BLaER1 (cell line): Measurements from ENCODE around the gene BUB3.

Source experiments
- H3K27ac ChIP-seq: shearing (Covaris generic); formaldehyde crosslinking; 2 replicates; pipeline ENCODE4 v1.8.1; 2022
- H3K27me3 ChIP-seq: shearing (Covaris generic); formaldehyde crosslinking; 2 replicates; pipeline ENCODE4 v1.8.1; 2022
- H3K36me3 ChIP-seq: shearing (Covaris generic); formaldehyde crosslinking; 2 replicates; pipeline ENCODE4 v1.8.1; 2022
- H3K4me1 ChIP-seq: shearing (Covaris generic); formaldehyde crosslinking; 2 replicates; pipeline ENCODE4 v1.8.1; 2022
- H3K4me2 ChIP-seq: shearing (Covaris generic); formaldehyde crosslinking; 2 replicates; pipeline ENCODE4 v1.8.1; 2022
- H3K4me3 ChIP-seq: shearing (Covaris generic); formaldehyde crosslinking; 2 replicates; pipeline ENCODE4 v1.8.1; 2022
- H3K9ac ChIP-seq: shearing (Covaris generic); formaldehyde crosslinking; 2 replicates; pipeline ENCODE4 v1.8.1; 2022
- H3K9me3 ChIP-seq: shearing (Covaris generic); formaldehyde crosslinking; 2 replicates; pipeline ENCODE4 v1.8.1; 2022
- H4K20me1 ChIP-seq: shearing (Covaris generic); formaldehyde crosslinking; 2 replicates; pipeline ENCODE4 v1.8.1; 2022
- Cebpa-rat ChIP-seq: shearing (Covaris generic); IDR thresholded peaks from 2 replicates; pipeline ENCODE4 v1.8.1; 2022

Gene BUB3

DNA sequence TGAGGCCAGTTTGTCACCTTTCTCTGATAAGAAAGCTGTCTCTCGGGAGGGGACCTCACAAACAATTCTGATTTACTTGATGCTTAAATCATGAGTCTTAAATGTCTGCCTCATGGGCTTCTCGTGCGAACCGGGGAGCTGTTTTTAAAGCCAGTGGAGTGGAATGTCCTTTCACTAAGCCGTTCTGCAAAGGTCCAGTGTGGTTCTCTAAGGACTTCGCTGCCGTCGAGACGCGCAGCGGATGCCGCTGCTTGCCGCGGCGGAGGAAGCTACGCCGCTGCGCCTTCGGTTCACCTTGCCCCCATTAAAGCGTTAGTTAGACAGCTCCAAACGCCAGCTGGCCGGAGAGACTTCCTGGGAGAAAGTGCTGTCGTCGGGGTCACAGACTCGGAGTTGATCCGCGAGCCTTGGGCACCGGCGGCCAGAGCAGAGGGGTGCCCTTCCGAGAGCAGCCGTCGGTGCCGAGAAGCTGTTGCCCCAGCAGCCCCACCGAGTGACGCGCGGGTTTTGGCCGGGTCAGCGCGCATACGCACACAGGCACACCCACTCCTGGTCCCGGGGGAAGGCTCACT lies 19.8 kb upstream of the BUB3 start:
- no peak overlapping the region for H3K27ac ChIP-seq
- no peak overlapping the region for H3K9ac ChIP-seq
- H3K4me3 ChIP-seq = peak overlapping the region; percentile 66; the same call in 1 of the 2 replicates
- no peak for TF ChIP-seq Cebpa-rat
- H3K27me3 ChIP-seq = peaks cover 86% of the 10 kb centered on the region
- H3K36me3 ChIP-seq = no peaks in the 10 kb centered on the region
- H4K20me1 ChIP-seq = peaks cover 49% of the 10 kb centered on the region
- peak overlapping the region; percentile 93 for H3K4me2 ChIP-seq
- H3K4me1 ChIP-seq = peaks cover 49% of the 10 kb centered on the region
- H3K9me3 ChIP-seq = peaks cover 20% of the 10 kb centered on the region

DNA sequence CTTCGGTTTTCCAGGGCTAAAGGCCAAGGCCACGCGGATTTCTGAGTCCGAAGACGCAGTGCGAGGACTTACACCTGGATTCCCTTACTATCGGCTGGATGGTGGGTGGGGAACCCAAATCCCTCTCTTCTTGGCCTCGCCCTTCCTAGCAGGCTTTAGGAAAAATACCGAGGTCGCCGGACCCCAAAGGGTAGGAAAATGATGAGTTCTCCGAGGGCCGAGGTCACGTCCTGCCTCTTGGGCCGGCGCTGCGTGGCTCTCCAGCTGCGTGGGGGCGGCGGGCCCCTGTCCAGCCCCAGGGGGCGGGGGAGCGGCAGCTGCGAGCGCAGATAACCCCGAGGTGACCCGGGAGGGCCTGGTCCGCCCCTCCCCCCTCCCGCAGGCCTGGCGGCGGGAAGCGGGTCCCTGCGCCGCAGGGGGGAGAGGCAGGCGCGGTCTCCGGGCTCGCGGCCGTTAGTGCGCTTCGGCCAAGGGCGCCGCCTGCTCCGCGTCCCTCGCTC lies 19.2 kb upstream of the BUB3 start:
- no peaks in the 10 kb centered on the region for H3K36me3 ChIP-seq
- TF ChIP-seq Cebpa-rat = no peak
- H3K4me2 ChIP-seq = peak overlapping the region; percentile 93
- no peak overlapping the region for H3K27ac ChIP-seq
- peaks cover 91% of the 10 kb centered on the region for H3K27me3 ChIP-seq
- H3K4me1 ChIP-seq = peaks cover 54% of the 10 kb centered on the region
- no peak overlapping the region for H3K9ac ChIP-seq
- peak overlapping the region; percentile 66 for H3K4me3 ChIP-seq
- peaks cover 54% of the 10 kb centered on the region for H4K20me1 ChIP-seq
- H3K9me3 ChIP-seq = peaks cover 20% of the 10 kb centered on the region

DNA sequence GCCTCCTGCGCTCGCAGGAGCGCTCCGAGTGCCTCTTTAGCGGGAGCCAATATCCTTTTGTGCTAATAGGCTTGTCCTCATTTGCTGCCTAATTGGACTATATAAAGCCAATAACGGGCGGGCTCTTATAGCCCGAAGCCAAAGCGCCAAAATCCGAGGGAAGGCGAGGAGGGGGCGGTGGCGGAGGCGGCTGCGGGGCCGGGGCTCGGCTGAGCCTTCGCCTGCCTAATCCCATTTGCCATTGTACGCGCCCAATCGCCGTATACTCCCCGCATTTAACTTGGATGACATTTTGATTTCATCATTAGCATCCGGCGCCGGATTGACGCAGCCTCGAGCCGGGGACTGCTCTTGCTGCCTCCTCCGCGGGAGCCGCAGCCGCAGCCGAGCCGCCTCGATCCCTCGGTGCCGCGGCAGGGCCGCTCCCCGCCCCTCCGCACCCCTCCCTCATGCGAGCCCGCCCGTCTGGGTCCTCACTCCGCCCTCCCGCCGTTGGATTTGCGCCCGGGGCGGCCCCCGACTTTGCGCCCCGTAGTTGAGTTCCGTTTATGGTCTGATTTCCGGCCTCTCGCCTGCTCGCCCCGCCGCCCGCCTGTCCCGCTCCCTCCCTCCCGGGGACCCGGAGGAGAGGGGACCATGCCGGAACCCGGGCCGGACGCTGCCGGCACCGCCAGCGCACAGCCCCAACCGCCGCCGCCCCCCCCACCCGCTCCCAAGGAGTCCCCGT lies 18.6 kb upstream of the BUB3 start, which contains the start of gene HMX3:
TSS of gene HMX3 (plus strand) at position 556 of the 727 bp plus-strand sequence. CDS start at position 637, 81 bp downstream.
- H3K27ac ChIP-seq = no peak within 1 kb of the TSS
- peaks cover 97% of the 10 kb centered on the region for H3K27me3 ChIP-seq
- TF ChIP-seq Cebpa-rat = no peak
- H4K20me1 ChIP-seq = peaks cover 60% of the 10 kb centered on the region
- peaks cover 59% of the 10 kb centered on the region for H3K4me1 ChIP-seq
- peak within 1 kb of the TSS; percentile 35; the same call in 1 of the 2 replicates for H3K9ac ChIP-seq
- peak within 1 kb of the TSS; percentile 93 for H3K4me2 ChIP-seq
- H3K9me3 ChIP-seq = peaks cover 20% of the 10 kb centered on the region
- no peaks in the 10 kb centered on the region for H3K36me3 ChIP-seq
- peak within 1 kb of the TSS; percentile 66 for H3K4me3 ChIP-seq

DNA sequence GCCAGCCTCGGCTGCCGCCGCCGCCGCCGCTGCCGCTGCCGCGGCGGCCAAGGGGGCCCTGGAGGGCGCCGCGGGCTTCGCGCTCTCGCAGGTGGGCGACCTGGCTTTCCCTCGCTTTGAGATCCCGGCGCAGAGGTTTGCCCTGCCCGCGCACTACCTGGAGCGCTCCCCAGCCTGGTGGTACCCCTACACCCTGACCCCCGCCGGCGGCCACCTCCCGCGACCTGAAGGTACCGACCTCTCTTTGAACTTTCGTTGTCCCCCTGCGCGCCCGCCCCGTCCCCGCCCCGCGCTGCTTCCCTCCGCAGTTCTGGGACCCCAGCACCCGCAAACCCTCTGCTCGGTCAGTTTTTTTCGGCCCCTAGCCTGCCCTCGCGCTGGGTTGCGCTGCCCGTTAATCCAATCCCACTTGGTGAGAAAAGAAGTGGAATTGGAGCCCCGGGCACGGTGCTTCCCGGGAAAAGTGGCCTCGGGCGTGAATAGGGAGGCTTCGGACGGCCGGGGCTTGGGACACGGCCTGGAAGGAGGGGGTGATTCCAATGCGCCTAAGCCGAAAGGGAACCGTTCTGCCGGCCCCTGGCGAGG lies 17.9 kb upstream of the BUB3 start:
- Histone ChIP-seq H3K9ac (no peak overlapping the region), H3K4me2 (peak overlapping the region; percentile 93), H3K9me3 (peaks cover 20% of the 10 kb centered on the region), H3K27ac (no peak overlapping the region), H3K36me3 (no peaks in the 10 kb centered on the region), H4K20me1 (peaks cover 67% of the 10 kb centered on the region), H3K4me1 (peaks cover 59% of the 10 kb centered on the region), H3K4me3 (peak overlapping the region; percentile 66), H3K27me3 (peaks cover 100% of the 10 kb centered on the region)
- TF ChIP-seq Cebpa-rat = no peak

DNA sequence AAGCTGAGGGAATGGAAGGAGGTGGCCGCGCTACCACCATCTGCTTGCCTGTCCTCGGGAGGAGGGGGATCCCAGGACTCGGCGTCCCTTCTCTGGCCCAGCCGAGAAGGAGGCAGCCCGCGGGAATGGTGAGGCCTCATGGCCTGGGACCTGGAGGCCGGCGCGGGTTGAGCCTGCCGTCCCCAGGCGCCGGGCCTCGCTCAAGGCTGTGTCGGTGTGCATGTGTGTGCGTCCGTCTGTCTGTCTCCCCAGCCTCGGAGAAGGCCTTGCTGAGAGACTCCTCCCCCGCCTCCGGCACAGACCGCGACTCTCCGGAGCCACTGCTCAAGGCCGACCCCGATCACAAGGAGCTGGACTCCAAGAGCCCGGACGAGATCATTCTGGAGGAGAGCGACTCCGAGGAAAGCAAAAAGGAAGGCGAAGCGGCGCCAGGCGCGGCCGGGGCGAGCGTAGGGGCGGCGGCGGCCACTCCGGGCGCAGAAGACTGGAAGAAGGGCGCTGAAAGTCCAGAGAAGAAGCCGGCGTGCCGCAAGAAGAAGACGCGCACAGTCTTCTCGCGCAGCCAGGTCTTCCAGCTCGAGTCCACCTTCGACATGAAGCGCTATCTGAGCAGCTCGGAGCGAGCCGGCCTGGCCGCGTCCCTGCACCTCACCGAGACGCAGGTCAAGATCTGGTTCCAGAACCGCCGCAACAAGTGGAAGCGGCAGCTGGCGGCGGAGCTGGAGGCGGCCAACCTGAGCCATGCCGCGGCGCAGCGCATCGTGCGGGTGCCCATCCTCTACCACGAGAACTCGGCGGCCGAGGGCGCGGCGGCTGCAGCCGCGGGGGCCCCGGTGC lies 17.2 kb upstream of the BUB3 start:
- Histone ChIP-seq H3K27ac (no peak overlapping the region), H3K27me3 (peaks cover 100% of the 10 kb centered on the region), H3K4me2 (peak overlapping the region; percentile 93), H3K4me3 (peak overlapping the region; percentile 66), H3K9ac (no peak overlapping the region), H3K4me1 (peaks cover 59% of the 10 kb centered on the region), H4K20me1 (peaks cover 72% of the 10 kb centered on the region), H3K36me3 (no peaks in the 10 kb centered on the region), H3K9me3 (peaks cover 23% of the 10 kb centered on the region)
- TF ChIP-seq Cebpa-rat = no peak

DNA sequence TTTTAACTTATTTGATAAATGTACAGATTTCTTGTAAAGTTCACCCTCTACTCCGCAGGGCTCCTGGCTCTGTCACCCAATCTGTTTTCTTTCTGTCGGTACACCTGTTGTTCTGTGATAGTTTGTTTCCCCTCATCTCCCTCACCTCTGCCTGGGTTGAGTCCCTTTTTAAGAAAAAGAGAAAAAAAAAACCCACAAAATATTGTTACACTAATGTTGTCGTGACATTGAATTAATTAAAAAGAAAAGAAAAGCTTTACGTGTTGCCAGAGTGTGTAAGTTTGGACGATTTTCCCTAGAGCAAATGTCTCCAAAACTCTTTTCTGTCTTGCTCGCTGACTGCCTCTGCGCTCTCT lies 15.1 kb upstream of the BUB3 start:
- H3K4me1 ChIP-seq = peaks cover 41% of the 10 kb centered on the region
- no peak for TF ChIP-seq Cebpa-rat
- peaks cover 40% of the 10 kb centered on the region for H3K9me3 ChIP-seq
- H3K4me2 ChIP-seq = no peak overlapping the region
- H3K9ac ChIP-seq = no peak overlapping the region
- H3K36me3 ChIP-seq = no peaks in the 10 kb centered on the region
- H3K27ac ChIP-seq = no peak overlapping the region
- no peak overlapping the region for H3K4me3 ChIP-seq
- peaks cover 100% of the 10 kb centered on the region for H3K27me3 ChIP-seq
- H4K20me1 ChIP-seq = peaks cover 88% of the 10 kb centered on the region

DNA sequence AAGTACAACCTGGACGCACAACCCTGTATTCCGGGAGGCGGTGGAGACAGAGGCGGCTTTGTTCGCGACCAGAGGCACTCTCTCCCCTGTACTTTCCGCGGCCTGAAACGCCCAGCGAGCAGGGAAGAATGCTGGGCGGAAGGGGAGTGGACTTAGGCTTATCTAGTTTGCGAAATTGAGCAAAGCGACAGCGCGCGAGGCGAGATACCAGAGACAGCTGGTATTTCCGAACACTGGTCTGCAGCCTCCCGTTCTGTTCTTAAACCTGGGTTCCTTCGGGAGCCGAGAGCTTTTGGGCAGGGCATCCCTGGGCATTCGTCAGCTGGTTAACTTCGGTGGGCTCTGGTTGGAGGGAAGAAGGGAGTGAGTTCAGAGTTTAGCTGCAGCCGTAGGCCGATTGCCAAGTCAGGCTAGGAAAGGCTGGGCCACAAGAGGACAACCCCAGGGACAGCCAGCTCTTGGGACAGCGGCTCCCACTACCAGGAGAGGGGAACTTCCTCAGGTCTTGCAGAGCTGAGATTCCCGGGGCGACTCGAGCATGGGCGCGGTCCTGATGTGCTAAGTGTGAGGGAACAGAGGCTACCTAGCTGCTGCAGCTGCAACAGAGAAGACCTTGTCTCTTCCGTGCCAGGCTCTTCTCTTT lies 14.6 kb upstream of the BUB3 start:
- H3K36me3 ChIP-seq = no peaks in the 10 kb centered on the region
- H3K4me1 ChIP-seq = peaks cover 38% of the 10 kb centered on the region
- H3K9ac ChIP-seq = no peak overlapping the region
- H3K27me3 ChIP-seq = peaks cover 100% of the 10 kb centered on the region
- H3K27ac ChIP-seq = no peak overlapping the region
- H3K4me3 ChIP-seq = peak overlapping the region; percentile 42; the same call in 1 of the 2 replicates
- H4K20me1 ChIP-seq = peaks cover 87% of the 10 kb centered on the region
- peaks cover 37% of the 10 kb centered on the region for H3K9me3 ChIP-seq
- peak overlapping the region; percentile 57 for H3K4me2 ChIP-seq
- TF ChIP-seq Cebpa-rat = no peak

DNA sequence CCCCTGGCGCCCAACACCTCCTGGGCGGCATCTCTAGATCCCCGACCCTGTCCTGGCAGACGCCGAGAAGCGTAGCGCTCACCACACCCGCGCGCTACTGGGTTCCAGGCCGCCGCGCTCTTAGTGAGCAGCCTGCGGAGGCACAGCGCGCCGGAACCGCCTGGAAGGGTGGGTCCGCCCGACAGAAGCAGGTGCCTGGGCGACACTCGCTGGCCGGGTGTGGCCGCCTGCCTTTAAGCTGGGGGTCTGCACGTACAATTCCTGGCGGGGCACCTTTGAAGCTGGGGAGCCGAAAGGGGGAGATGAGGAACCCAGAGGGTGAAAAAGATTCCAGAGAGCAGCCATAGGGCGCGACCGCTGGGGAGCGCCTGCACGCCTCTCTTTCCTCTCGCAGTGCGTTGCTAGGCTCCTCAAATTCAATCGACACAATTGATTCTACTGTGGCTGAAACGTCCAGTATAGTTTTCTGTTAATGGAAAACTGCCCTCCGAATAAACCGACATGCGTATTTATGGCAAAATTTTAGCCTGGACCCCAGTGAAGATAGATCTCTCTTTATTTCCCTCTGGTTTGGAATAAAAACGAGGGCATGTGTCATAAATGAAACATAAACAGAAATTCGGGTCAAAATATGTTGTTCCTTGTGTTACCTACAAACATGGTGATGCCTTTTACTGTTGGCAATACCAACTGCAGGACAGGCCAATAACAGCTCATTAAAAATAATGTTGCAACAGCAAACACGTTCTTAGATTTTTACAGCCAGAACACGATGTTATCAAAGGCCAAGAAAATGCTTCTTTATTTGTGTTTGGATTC lies 13.8 kb upstream of the BUB3 start:
- peak overlapping the region; percentile 57 for H3K4me2 ChIP-seq
- H3K9me3 ChIP-seq = peaks cover 35% of the 10 kb centered on the region
- peaks cover 87% of the 10 kb centered on the region for H4K20me1 ChIP-seq
- H3K27me3 ChIP-seq = peaks cover 100% of the 10 kb centered on the region
- H3K9ac ChIP-seq = no peak overlapping the region
- TF ChIP-seq Cebpa-rat = no peak
- H3K36me3 ChIP-seq = no peaks in the 10 kb centered on the region
- H3K27ac ChIP-seq = no peak overlapping the region
- peak overlapping the region; percentile 42; the same call in 1 of the 2 replicates for H3K4me3 ChIP-seq
- peaks cover 38% of the 10 kb centered on the region for H3K4me1 ChIP-seq
